DND-41 (cell line): ENCODE data around the gene CELF5.

ENCODE experiments used
- ATAC-seq: fragments of 200-7000 bp; cut with Tn5 transposase; 3 replicates; pipeline ENCODE4 v1.9.1; 2021; ENCODE audit warnings: low read depth; ENCODE audit not compliant: insufficient read depth
- DNase-seq: peaks from one replicate; pipeline ENCODE4 v3.0.0-alpha.2; 2020
- H2AFZ ChIP-seq: 2 replicates; pipeline ENCODE4 v1.6.0; 2012; ENCODE audit warnings: low read depth, low read length
- H3K27ac ChIP-seq: 2 replicates; pipeline ENCODE4 v1.5.1; 2012; ENCODE audit warnings: low read length, inconsistent platforms
- H3K27me3 ChIP-seq: fragments of 200-600 bp; sonication (generic); 2 replicates; pipeline ENCODE4 v1.6.0; 2012; ENCODE audit warnings: low read length, mild to moderate bottlenecking, inconsistent platforms; ENCODE audit not compliant: insufficient read depth, poor library complexity
- H3K36me3 ChIP-seq: 2 replicates; pipeline ENCODE4 v1.5.1; 2012; ENCODE audit warnings: low read length, inconsistent platforms; ENCODE audit not compliant: insufficient read depth
- H3K4me1 ChIP-seq: 2 replicates; pipeline ENCODE4 v1.5.1; 2012; ENCODE audit warnings: mild to moderate bottlenecking, low read length; ENCODE audit not compliant: insufficient read depth
- H3K4me2 ChIP-seq: 2 replicates; pipeline ENCODE4 v1.6.0; 2012; ENCODE audit warnings: mild to moderate bottlenecking, moderate library complexity, low read length, inconsistent platforms; ENCODE audit not compliant: insufficient read depth
- H3K4me3 ChIP-seq, 2 experiments: fragments of 200-600 bp in 1 of 2; shearing (Covaris generic) in 1 of 2; 2 replicates each; pipeline ENCODE4 v1.5.1; 2012 to 2016; ENCODE audit warnings: inconsistent platforms in 2 of 2, low read length in 2 of 2, mild to moderate bottlenecking in 2 of 2, low read depth in 1 of 2, moderate library complexity in 1 of 2
- H3K79me2 ChIP-seq: 2 replicates; pipeline ENCODE4 v1.6.0; 2012; ENCODE audit warnings: low read length, inconsistent platforms; ENCODE audit not compliant: insufficient read depth
- H3K9ac ChIP-seq: 2 replicates; pipeline ENCODE4 v1.6.0; 2012; ENCODE audit warnings: low read depth, mild to moderate bottlenecking, inconsistent platforms, low read length, moderate library complexity
- H3K9me3 ChIP-seq: 2 replicates; pipeline ENCODE4 v1.5.1; 2012; ENCODE audit warnings: low read length, moderate library complexity, mild to moderate bottlenecking, inconsistent platforms; ENCODE audit not compliant: insufficient read depth, severe bottlenecking
- H4K20me1 ChIP-seq: 2 replicates; pipeline ENCODE4 v1.6.0; 2012; ENCODE audit warnings: low read length; ENCODE audit not compliant: insufficient read depth
- CTCF ChIP-seq: IDR thresholded peaks from 2 replicates; pipeline ENCODE4 v1.5.1; 2012; ENCODE audit warnings: borderline replicate concordance, low read length, moderate library complexity, mild to moderate bottlenecking; ENCODE audit not compliant: poor library complexity, severe bottlenecking; ENCODE audit errors: extremely low read depth
- EZH2 ChIP-seq: IDR thresholded peaks from 3 replicates; pipeline ENCODE4 v1.6.1; 2012; ENCODE audit warnings: borderline replicate concordance, low read depth, mild to moderate bottlenecking, moderate library complexity, low read length, inconsistent platforms; ENCODE audit not compliant: severe bottlenecking

CELF5 gene

GRCh38 chr19:3320853-3321252 lies 96.4 kb downstream of the CELF5 start:
- Histone ChIP-seq H3K27me3 (no peaks in the 10 kb centered on the region), H3K79me2 (no peaks in the 10 kb centered on the region), H3K4me1 (no peaks in the 10 kb centered on the region), H3K4me3 (no peak overlapping the region), H3K9me3 (no peaks in the 10 kb centered on the region), H3K9ac (no peak overlapping the region), H3K4me2 (no peak overlapping the region), H4K20me1 (no peaks in the 10 kb centered on the region), H3K36me3 (no peaks in the 10 kb centered on the region), H2AFZ (no peak overlapping the region), H3K27ac (no peak overlapping the region)
- TF ChIP-seq CTCF (no peak), EZH2 (no peak)
- DNase-seq (no peak), ATAC-seq (no peak)

DNA sequence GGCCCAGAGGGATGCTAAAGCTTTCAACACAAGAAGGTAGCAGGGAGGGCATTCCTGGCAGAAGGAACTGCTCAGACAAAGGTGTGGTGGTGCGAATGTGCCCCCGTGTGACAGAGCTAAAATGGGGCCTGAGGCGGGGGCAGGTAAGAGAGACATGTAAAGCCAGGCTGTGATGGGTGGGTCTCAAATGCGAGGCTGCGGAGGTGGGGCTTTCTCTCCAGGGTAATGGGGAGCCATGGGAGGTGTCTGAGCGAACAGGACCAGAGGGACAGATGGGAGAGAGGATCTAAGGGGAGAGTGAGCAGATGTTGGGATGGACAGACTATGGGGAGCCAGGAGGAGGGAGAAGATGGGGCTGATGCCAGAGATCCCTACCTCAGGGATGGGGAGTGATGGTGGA lies 97.2 kb downstream of the CELF5 start:
- no peaks in the 10 kb centered on the region for H4K20me1 ChIP-seq
- no peaks in the 10 kb centered on the region for H3K79me2 ChIP-seq
- H3K4me2 ChIP-seq = no peak overlapping the region
- no peaks in the 10 kb centered on the region for H3K9me3 ChIP-seq
- H3K4me3 ChIP-seq = no peak overlapping the region
- ATAC-seq (no peak), DNase-seq (no peak)
- TF ChIP-seq EZH2 (no peak), CTCF (no peak)
- H3K27me3 ChIP-seq = no peaks in the 10 kb centered on the region
- no peak overlapping the region for H3K27ac ChIP-seq
- H2AFZ ChIP-seq = no peak overlapping the region
- H3K4me1 ChIP-seq = no peaks in the 10 kb centered on the region
- no peaks in the 10 kb centered on the region for H3K36me3 ChIP-seq
- no peak overlapping the region for H3K9ac ChIP-seq

DNA sequence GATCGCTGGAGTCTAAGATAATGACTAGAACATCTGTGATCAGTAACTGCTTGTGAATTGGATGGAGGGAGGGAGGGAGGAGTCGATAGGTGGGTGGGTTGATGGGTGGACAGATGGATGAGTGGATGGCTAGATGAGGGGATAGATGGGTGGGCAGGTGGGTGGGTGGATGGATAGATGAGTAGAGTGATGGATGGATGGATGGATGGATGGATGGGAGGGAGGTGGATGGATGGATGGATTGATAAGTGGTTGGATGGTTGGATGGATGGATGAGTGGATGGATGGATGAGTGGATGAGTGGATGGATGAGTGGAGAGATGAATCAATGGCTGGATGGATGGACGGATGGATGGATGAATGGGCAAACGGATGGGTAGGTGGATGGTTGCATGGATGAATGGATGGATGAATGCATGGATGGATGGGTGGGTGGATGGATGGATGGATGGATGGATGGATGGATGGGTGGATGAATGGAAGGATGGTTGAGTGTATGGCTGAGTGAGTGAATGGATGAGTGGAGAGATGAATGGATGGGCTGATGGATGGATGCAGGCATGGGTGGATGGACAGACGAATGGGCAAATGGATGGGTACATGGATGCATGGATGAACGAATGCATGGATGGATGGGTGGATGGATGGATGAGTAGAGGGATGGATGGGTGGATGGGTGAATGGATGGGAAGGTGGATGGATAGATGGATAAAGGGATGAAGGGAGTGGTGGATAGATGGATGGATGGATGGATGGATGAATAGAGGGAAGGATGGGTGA lies 97.9 kb downstream of the CELF5 start:
- H3K4me1 ChIP-seq = no peaks in the 10 kb centered on the region
- DNase-seq (no peak), ATAC-seq (no peak)
- no peaks in the 10 kb centered on the region for H4K20me1 ChIP-seq
- no peak overlapping the region for H3K4me2 ChIP-seq
- no peaks in the 10 kb centered on the region for H3K27me3 ChIP-seq
- H2AFZ ChIP-seq = no peak overlapping the region
- H3K27ac ChIP-seq = no peak overlapping the region
- TF ChIP-seq CTCF (no peak), EZH2 (no peak)
- no peaks in the 10 kb centered on the region for H3K9me3 ChIP-seq
- no peak overlapping the region for H3K4me3 ChIP-seq
- H3K36me3 ChIP-seq = no peaks in the 10 kb centered on the region
- no peaks in the 10 kb centered on the region for H3K79me2 ChIP-seq
- no peak overlapping the region for H3K9ac ChIP-seq
